Measurements from ENCODE around the gene GTF2IRD1.

GRCh38 chr7:74511345-74511744, 57.6 kb downstream of the GTF2IRD1 start:
- TF ChIP-seq POLR2A (IDR thresholded peaks at IDR 0.05), result no peak
- no peak for TF ChIP-seq CTCF (IDR thresholded peaks at IDR 0.05)
